Stimulated activated CD4-positive, alpha-beta T cell treated with anti-CD3 and anti-CD28 coated beads, Interleukin-2, amount 100 ng/mL, for 24 hours (primary cell): ENCODE measurements around the gene KCTD10.
"Not testable (repeated sequence)": the region's sequence is repeated elsewhere in the genome, so short reads cannot be mapped to it uniquely, and the experiment has no call there.

Experiments
- DNase-seq, 2 donors: peaks; one replicate each; pipeline ENCODE4 v3.0.0-alpha.2; 2020

Gene KCTD10

GRCh38 chr12:109493938-109494337 lies 16.8 kb upstream of the KCTD10 start:
- DNase-seq, result no peak

- no peak for DNase-seq
Measured at GRCh38 chr12:109493090-109493489, 16.0 kb upstream of the KCTD10 start.

DNA sequence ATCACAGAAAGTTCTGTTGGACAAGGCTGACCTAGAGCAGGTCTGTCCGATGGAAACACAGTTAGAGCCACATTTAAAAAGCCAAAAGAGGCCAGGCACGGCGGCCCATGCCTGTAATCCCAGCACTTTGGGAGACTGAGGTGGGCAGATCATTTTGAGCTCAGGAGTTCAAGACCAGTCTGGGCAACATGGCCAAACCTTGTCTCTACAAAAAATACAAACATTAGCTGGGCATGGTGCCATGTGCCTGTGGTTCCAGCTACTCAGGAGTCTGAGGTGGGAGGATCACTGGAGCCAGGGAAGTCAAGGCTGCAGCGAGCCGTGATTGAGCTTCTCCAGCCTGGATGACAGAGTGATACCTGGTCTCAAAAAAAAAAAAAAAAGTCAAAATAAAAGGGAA lies 15.3 kb upstream of the KCTD10 start:
- DNase-seq, result no peak

DNA sequence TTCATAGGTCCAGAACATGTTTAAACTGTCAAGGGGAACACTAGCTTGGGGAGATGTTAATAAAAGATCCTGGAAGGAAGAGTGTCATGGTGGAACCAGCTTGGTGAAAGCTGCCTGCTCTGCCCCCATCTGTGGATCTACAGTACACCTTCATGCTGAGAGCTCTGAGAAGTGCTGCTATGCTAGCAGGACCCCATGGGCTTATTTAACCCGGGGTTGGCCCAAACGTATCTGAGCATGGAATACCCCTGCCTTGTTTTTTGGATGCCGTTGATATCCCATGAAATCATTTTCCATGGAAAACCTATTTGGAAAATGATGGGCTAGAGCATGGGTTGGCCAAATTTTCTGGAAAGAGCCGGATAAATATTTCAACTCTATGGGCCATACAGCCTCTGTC lies 14.6 kb upstream of the KCTD10 start:
- DNase-seq, result no peak

DNA sequence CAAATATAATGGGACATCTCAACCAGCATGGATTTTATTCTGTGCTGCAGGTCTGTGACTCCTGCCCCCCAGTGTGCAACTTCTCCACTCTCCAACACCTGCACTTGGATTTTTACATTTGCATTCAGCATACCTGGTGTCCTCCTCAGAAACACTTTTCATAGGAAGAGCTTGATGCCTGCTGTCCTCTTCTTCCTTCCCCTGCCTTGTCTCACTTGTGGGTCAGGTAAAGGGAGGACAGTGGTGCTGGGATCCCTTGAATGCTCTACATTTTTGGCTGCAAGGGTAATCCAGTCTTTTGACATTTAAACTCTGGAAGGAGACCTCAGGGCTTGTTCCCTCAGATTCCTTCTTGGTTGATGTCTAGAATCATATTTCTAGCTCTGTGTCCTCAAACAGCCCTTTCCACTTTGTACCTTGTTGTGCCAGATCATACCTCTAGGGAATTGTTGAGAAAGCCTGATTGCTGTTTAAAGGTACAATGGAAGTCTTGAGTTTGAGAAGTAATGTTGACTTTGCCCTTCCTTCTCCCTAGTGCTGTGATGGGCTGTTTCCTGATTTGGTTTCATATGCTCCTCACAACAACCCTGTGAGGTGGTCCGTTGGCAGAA lies 13.0 kb upstream of the KCTD10 start:
- DNase-seq, result no peak

GRCh38 chr12:109489016-109489954 lies 12.2 kb upstream of the KCTD10 start:
- DNase-seq, result no peak

DNA sequence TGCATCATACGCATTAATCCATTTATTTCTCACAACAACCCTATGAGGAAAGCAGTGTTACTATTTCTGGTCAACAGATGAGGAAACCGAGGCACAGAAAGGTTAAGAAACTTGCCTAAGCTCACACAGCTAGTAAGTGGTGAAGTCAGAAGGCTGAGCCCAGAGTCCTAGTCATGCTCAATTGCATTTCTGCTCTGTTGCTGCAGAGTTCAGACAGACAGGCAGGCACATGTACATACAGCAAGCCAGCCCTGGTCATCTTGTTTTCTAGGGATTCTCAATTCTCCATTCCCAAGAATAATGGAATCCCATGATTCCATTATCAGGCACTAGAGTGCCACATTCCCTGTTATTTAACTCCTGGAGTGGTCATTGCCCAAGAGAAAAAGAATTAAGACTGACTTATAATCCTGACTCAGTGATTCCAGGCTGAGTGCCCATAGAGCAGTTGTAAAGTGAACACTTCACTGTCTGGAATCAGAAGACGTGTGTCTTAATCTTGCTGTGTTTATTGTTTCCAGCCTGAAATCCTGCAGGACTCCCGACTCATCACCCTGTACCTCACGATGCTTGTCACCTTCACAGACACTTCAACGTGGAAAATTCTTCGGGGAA lies 11.1 kb upstream of the KCTD10 start:
- DNase-seq, result no peak

DNA sequence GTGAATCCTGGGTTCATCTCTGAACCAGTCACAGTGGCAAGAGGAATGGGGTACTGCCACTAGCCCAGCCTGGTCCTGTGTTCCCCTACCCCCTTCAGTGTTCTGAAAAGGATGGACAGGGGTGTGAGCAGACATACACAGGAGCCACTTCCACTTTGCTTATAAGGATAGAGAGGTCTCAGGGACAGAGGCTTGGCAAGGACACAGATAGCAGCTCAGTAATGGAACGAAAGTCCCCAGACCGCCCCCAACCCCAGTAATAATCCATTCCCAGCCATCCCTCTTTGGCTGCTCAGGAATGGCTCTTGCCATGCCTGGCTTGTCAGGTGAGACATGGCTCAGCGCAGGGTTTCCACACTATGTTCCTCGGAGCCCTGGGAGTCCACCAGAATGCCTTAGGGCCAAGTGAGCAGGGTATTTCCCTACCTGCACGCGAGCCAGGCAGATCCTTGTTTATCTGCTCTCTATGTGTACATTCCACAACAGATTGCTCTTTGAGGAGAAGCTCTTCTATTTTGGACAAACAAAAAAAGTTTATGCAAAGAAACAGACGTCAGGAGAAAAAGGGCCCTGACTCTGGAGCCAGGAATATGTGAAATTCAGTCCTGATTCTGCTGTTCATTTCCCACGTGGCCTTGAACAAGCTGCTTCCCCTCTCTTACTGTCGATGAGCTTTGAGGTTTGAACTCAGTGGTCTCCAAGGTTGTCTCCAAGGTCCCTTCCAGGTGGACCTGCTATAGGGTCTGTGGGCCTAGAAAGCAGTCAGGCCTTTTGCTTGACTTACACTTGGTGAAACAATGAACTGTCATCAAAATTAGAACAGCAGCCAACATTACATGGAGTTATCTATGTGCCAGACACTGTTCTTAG lies 10.3 kb upstream of the KCTD10 start:
- no peak for DNase-seq

GRCh38 chr12:109485201-109485600 lies 8.1 kb upstream of the KCTD10 start:
- DNase-seq, result no peak

- no peak for DNase-seq
Measured at GRCh38 chr12:109483346-109483745, 6.2 kb upstream of the KCTD10 start.

- DNase-seq, result no peak
Measured at GRCh38 chr12:109482894-109483293, 5.8 kb upstream of the KCTD10 start.

GRCh38 chr12:109482491-109482890 lies 5.4 kb upstream of the KCTD10 start:
- DNase-seq, result no peak

DNA sequence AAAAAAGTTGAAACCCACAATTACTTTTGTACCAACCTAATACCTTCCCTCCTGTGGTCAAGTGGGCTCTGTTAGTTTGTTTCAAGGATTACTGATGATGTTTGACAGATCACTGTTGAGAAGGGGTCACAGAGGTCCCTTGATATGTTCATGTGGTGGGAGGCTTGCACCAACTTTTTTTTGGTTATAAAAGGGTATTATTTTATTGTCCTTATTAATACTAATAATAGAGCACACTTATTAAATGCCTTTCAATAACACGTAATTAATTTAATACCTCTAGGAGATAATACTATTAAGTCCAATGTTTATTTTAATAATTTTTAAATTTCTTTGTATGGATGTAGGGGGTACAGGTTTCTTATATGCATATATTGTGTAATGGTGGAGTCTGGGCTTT lies 4.8 kb upstream of the KCTD10 start:
- DNase-seq, result no peak

DNA sequence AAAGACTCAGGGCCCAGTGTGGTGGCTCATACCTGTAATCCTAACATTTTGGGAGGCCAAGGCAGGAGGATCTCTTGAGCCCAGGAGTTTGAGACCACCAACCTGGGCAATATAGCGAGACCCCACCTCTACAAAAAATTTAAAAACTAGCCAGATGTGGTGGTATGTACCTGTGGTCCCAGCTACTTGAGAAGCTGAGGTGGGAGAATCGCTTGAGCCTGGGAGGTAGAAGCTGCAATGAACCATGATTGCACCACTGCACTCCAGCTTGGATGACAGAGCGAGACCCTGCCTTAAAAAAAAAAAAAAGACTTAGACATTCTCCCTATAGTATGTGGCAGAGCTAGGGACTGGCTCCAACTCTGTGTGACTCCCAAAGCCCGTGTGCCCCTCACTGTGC lies 3.3 kb upstream of the KCTD10 start:
- DNase-seq, result no peak

DNA sequence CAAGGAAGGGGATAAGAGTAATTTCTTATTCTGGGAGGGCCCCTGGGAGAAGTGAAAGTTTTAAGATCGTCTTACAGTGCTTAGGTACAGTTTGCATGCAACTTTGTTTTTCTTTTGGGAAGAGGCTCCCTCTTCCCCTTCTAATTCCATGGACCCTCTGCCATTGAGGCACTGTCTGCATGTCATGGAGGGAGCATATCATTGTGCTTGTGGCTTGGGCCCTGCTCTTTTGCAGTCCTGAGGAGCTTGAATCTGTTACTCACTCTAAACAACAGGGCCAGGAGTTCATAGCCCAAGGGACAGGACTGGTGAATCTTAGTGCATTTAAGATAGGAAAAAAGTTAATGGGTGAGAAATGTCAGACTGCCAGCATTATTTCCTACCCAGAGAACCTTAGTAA lies 2.7 kb upstream of the KCTD10 start:
- DNase-seq, result no peak

- no peak for DNase-seq
Measured at GRCh38 chr12:109477963-109478315, 839 bp upstream of the KCTD10 start.

DNA sequence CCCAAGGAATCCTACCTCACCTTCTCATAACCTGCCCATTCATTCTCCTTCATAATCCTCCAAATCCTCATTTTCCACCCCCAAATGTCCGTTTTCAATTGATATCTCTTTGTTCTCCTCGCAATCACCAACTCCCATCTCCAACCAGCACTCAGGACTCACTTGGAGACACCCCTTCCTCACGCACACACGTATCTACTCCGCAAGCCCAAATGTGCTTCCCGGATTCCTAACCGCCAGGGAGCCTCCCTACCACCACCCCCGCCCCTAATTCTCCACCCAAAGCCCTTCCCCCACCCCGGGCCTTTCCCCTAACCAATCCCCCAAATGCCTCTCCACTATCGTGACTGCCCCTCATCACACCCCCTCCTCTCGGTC lies 304 bp downstream of the KCTD10 start:
- DNase-seq, result no peak

DNA sequence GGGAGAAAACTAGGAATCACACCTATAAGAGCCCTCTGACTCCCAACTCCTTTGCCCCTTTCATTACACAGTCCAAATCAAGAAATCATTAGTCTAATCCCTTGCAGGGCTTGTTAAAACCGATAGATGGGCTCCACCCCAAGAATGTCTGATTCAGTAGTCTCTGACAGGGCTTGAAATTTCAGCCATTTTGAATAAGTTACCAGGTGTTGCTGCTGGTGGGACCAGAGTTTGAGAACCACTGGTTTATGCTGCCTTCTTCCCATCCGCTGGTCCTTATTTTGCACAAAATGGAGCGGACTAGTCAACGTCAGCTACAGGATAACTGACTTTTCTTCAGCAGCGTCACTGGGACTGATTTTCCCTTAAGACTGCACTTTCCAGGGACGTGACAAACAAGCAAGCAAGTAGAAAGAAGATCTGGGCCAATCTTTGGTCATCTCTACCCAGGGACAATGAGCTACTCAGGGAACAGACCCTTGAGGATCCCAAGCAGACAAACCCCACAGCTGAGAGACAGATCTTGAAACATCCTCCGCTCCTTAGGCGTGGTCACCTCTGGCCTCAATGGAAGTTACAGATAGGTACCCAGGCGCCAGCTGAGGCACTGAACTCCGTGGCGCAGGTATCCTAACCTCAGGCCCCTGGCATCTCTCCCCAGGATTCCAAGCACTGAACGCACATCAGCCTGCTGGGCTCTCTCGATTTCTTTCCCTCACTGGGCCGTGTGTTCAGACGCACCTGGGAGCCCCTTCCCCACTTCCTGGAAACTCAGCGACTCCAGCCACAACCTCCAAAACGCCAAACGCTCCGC lies 900 bp downstream of the KCTD10 start:
- DNase-seq, result peak in 1 of 2 donors; percentile 3

DNA sequence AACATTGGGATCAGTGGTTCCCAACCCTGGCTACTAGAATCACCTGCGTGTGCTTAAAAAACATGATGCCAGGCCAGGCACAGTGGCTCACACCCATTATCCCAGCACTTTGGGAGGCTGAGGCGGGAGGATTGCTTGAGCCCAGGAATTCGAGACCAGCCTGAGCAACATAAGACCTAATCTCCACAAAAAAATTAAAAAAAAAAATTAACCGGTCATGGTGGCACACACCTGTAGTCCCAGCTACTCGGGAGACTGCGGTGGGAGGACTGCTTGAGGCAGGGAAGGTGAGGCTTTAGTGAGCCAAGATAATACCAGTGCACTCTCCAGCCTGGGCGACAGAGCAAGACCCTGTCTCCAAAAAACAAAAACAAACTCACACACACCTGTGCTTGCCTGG lies 2.0 kb downstream of the KCTD10 start:
- no peak for DNase-seq

DNA sequence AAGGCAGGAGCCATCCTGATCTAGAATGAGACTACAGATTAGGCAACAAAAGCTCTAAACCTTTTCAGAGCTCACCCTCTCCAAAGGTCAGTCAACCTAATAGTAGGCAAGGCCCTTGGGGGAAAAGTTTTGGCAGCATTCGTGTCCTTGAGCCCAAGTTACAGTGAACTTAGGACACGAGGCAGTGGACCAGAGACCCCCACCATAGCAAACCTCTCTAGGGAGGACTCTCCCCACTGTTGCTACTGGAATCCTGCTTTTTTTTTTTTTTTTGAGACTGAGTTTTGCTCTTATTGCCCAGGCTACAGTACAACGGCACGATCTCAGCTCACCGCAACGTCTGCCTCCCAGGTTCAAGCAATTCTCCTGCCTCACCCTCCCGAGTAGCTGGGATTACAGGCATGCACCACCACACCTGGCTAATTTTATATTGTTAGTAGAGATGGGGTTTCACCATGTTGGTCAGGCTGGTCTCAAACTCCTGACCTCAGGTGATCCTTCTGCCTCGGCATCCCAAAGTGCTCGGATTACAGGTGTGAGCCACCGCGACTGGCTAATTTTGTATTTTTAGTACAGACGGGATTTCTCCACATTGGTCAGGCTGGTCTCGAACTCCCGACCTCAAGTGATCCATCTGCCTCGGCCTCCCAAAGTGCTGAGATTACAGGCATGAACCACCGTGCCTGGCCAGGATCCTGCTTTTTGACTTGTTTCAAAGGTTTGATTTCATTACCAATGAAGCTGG lies 3.4 kb downstream of the KCTD10 start:
- DNase-seq, result not testable (repeated sequence)

DNA sequence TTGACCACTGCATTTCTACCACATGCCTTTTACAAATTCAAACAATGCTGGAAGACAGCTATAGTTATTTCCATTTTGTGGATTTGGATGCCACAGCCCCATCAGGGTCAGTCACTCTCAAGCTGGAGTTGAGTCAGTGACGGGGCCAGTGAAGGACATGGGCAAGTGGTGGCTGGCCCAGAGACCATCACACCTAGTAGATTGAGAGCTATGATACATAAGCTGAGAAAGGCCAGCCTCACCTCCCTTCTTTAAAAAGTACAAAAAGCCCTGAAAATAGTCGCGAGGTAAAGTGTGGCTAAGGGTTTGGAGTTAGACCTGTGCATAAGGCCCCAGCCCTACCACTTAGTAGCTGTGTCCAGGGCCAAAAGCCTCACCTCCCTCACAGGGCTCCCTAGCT lies 4.1 kb downstream of the KCTD10 start:
- no peak for DNase-seq

GRCh38 chr12:109469517-109469916 lies 7.6 kb downstream of the KCTD10 start:
- DNase-seq, result no peak
